ENCODE measurements around the gene LRRC56. TPM values are rescaled to one million over a fixed set of nuclear protein-coding genes. Genes with fewer than 3 reads are reported as not detected.
A peak's percentile ranks its signal among the peaks of the same experiment; 100 is the strongest.

The LRRC56 gene
- total RNA-seq, 8 experiments from 2014 or later, result 0.75 to 7.6 (median 1.8) TPM

DNA sequence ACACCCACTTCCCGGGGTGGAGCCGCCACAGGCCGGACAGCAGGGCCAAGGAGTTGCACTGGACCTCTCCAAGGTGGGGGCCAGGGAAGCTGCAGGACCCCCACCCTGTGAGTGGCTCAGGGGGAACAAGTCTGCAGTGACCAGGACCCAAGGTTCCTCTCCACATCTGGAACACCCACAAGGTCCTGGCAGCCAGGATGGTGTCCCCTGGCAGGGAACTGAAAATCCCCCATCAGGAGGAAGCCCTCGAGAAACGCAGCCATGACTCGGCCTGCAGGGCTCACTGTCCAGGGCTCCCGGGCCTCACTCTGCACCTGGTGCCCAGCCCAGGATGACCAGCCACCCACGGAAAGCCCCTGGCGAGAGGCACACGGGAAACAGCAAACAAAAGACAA is 41.8 kb upstream of the LRRC56 start:
- Histone ChIP-seq H3K4me1 (replicated peaks in 1 of 2) (no peaks in the 10 kb centered on the region), H3K27ac (no peak overlapping the region), H3K4me3 (no peak overlapping the region)
- WGBS, 10 experiments, result 57 to 100% (median 90%) methylated on average over 2 to 7 of the region's 10 CpGs; no CpG with 5 or more reads in 2 of the 10 experiments
- peak in 1 of 8 experiments; percentile 1 for ATAC-seq (replicated peaks in 6 of 8)
- in situ Hi-C loops (cut with MboI; ENCODE audit: low pct_unique_long_range_greater_than_20kb in 2 of 9, low sequenced_read_pairs in 9 of 9, unreplicated experiment in 9 of 9), result no loop called here

DNA sequence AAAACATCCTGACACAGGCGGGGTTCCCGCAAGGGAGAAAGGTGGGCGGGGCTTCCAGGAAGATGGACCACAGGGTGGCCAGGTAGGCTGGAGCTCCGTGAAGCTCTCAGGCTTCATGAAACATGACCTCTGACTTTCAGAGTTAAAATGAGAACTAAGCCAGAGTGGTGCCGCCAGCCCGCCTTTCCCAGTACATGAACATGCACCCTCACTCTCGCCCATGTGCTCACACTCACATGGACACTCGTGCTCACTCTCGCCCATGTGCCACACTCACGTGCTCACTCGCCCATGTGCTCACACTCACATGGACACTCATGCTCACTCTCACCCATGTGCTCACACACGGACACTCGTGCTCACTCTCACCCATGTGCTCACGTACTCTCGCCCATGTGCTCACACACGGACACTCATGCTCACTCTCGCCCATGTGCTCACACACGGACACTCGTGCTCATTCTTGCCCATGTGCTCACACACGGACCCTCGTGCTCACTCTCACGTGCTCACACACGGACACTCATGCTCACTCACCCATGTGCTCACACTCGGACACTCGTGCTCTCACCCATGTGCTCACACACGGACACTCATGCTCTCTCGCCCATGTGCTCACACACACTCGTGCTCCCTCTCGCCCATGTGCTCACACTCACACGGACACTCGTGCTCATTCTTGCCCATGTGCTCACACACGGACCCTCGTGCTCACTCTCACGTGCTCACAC is 40.3 kb upstream of the LRRC56 start:
- 60 to 100% (median 98%) methylated on average over 1 to 23 of the region's 34 CpGs; no CpG with 5 or more reads in 1 of the 10 experiments for WGBS, 10 experiments
- H3K27ac ChIP-seq, result no peak overlapping the region
- no peaks in the 10 kb centered on the region for H3K4me1 ChIP-seq (replicated peaks in 1 of 2)
- no peak overlapping the region for H3K4me3 ChIP-seq
- in situ Hi-C loops (cut with MboI; ENCODE audit: low pct_unique_long_range_greater_than_20kb in 2 of 9, low sequenced_read_pairs in 9 of 9, unreplicated experiment in 9 of 9), result no loop called here
- no peak for ATAC-seq (replicated peaks in 6 of 8)

DNA sequence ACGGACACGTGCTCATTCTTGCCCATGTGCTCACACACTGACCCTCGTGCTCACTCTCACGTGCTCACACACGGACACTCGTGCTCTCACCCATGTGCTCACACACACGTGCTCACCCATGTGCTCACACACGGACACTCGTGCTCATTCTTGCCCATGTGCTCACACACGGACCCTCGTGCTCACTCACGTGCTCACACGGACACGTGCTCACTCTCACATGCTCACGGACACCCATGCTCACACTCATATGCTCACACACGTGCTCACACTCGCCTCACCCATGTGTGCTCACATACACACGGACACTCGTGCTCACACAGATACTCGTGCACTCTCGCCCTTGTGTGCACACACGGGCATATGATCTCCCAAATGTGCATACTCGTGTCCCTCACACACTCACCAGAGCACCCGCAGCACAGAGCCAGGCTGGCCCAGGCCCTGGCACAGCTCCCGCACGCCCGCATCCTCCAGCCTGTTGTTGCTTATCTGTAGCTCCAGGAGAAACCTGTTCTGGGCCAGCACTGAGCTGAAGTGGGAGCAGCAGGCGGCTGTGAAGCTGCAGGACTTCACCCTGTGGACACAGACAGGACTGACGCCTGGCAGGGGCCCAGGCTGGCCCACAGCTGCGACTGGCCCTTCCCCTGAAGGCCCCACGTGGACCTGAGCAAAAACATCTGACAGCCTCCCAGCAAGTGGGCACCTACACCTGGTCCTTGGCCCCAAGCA is 39.6 kb upstream of the LRRC56 start:
- Histone ChIP-seq H3K4me1 (replicated peaks in 1 of 2) (no peaks in the 10 kb centered on the region), H3K27ac (no peak overlapping the region), H3K4me3 (no peak overlapping the region)
- in situ Hi-C loops (cut with MboI; ENCODE audit: low pct_unique_long_range_greater_than_20kb in 2 of 9, low sequenced_read_pairs in 9 of 9, unreplicated experiment in 9 of 9), result no loop called here
- ATAC-seq (replicated peaks in 6 of 8), result no peak
- 95 to 100% (median 100%) methylated on average over 2 to 16 of the region's 31 CpGs for WGBS, 10 experiments

DNA sequence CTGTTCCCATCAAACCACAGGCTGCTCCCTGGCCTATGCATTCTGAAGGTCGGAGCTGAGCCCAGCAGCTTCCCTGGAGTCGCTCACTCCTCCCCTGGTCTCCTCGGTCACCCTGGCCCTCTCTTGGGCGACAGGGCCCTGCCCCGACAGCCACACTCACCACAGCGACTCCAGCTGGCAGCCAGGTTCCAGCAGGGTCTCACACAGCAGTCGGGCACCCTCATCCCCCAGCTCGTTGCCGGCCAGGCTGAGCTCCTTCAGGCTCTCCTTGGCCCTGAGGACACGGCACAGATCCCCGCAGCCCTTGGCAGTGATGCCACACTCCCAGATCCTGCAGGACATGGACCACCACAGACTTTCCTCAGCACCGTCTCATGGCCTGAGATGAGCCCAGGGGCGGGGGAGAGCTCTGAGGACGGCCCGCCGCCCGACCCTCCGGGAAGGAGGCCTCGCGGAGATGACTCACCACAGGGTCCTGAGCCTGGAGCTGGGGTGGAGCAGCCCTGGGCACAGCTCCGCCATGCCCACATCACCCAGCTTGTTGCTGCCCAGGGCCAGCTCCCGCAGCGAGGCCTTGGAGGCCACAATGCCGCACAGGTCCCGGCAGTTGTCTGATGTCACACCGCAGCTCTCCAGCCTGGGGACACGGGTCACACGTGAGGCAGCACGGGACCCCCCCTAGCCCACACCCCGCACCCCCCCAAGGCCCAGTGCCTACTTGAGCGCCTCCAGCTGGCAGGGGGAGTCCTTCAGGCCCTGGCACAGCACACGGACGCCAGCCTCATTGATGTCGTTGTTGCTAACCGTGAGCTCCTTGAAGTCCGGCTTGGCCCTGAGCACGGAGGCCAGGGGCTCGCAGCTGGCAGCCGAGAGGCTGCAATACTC is 38.8 kb upstream of the LRRC56 start:
- in situ Hi-C loops (cut with MboI; ENCODE audit: low pct_unique_long_range_greater_than_20kb in 2 of 9, low sequenced_read_pairs in 9 of 9, unreplicated experiment in 9 of 9), result no loop called here
- Histone ChIP-seq H3K4me3 (no peak overlapping the region), H3K27ac (no peak overlapping the region), H3K4me1 (replicated peaks in 1 of 2) (no peaks in the 10 kb centered on the region)
- no peak for ATAC-seq (replicated peaks in 6 of 8)
- 93 to 100% (median 96%) methylated on average over 1 to 8 of the region's 39 CpGs; no CpG with 5 or more reads in 5 of the 10 experiments for WGBS, 10 experiments

DNA sequence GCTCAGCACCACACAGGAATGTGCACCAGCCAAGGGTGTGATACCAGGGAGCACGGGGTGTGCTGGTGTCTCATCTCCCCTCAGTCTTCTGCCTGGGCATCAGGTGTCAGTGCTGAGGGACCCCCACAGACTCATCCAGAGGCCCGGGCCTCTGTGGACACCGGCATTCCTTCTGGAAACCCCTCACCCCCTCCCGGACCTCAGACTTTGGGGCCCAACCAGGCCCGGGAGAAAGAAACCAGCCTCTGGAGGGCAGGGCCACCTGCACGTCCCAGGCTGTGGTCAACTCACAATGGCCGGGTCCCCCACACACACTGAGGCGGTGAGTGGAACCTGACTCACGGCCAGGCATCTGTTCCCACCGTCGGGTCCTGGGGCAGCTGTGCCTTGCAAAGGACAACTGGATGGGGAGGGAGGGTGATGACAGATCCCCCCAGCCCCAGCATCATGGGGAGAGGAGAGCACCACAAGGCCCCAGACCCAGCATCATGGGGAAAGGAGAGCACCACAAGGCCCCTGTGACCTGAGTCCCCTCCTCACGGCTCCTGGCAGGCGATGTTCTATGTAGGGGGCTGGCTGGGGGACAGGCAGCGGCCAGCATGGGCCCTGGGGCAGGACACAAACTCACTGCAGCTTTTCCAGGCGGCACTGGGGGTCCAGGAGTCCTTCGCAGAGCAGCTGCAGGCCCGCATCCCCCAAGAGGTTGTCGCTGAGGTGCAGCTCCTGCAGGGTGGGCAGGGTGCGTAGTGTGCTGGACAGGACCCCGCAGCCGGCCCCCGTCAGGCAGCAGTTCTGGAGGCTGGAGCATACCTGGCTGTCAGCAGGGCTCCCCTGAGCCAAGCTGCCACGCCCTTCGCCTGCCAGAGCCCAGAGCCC is 37.9 kb upstream of the LRRC56 start:
- 87 to 100% (median 100%) methylated on average over 1 to 10 of the region's 24 CpGs; no CpG with 5 or more reads in 5 of the 10 experiments for WGBS, 10 experiments
- Histone ChIP-seq H3K4me3 (no peak overlapping the region), H3K27ac (no peak overlapping the region), H3K4me1 (replicated peaks in 1 of 2) (peaks cover 0 to under 1% of the 10 kb centered on the region in 2 donors)
- in situ Hi-C loops (cut with MboI; ENCODE audit: low pct_unique_long_range_greater_than_20kb in 2 of 9, low sequenced_read_pairs in 9 of 9, unreplicated experiment in 9 of 9), result no loop called here
- ATAC-seq (replicated peaks in 6 of 8), result no peak

DNA sequence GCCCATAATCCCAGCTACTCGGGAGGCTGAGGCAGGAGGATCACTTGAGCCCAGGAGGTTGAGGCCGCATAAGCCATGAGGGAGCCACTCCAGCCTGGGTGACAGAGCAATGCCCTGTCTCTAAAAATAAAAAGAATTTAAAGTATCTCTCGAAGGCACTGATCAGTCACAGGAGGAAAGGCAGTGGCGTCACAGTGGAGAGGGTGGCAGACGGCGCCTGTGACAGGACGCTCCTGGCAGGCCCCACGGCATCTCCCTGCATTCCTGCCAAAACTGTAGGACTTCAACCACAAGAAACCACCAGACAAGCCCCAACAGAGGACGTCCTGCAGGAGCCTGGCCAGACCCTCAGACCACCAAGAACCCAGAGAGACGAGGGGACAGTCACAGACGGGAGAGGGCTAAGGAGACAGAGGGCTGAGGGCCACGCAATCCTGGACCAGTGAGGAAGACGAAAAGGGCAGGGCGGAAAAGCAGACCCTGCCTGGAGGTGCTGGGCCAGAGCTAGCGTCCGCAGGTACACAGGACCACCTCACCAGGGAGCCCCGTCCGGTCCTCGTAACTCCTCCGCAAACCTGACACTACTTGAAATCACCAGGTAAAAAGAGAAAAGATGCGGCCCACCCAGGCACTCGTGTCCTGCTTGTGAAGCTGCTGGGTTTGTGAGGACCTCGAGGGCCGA is 36.2 kb upstream of the LRRC56 start:
- WGBS, 10 experiments, result 82 to 100% (median 100%) methylated on average over 2 to 9 of the region's 24 CpGs; no CpG with 5 or more reads in 4 of the 10 experiments
- in situ Hi-C loops (cut with MboI; ENCODE audit: low pct_unique_long_range_greater_than_20kb in 2 of 9, low sequenced_read_pairs in 9 of 9, unreplicated experiment in 9 of 9), result no loop called here
- Histone ChIP-seq H3K27ac (no peak overlapping the region), H3K4me3 (no peak overlapping the region), H3K4me1 (replicated peaks in 1 of 2) (peaks cover 13 to 14% of the 10 kb centered on the region in 2 donors)
- ATAC-seq (replicated peaks in 6 of 8), result no peak

DNA sequence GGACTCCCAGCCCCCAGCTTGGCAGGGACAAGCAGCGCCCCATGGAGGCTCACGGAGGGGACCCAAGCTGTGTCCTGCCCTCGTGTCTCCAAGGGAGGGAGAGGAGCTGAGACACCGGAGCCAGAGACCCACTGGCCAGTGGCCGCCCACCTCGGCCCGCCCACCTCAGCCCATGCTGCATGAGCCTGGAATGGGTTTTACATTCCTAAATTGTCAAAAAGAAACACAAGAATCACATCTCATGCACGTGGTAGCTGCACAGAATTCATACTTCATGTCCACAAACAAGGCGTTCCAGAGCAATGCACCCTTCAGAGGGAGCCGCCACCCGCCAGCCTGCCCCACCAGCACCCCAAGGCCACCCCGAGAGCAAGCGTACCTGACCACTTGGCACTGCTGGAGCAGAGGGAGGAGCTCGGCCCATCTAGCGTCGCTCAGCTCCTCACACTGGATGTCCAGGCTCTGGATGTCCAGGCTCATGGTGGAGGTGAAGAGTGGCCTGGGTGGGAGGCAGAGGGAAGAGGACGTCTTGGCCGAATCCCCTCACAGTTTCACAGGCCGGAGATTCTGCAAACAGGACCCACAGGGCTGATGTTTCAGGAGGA is 35.5 kb upstream of the LRRC56 start:
- H3K27ac ChIP-seq, result no peak overlapping the region
- no peak overlapping the region for H3K4me3 ChIP-seq
- in situ Hi-C loops (cut with MboI; ENCODE audit: low pct_unique_long_range_greater_than_20kb in 2 of 9, low sequenced_read_pairs in 9 of 9, unreplicated experiment in 9 of 9), result no loop called here
- 92 to 100% (median 98%) methylated on average over 2 to 6 of the region's 19 CpGs; no CpG with 5 or more reads in 6 of the 10 experiments for WGBS, 10 experiments
- no peak for ATAC-seq (replicated peaks in 6 of 8)
- H3K4me1 ChIP-seq (replicated peaks in 1 of 2), result peaks cover 13 to 14% of the 10 kb centered on the region in 2 donors

DNA sequence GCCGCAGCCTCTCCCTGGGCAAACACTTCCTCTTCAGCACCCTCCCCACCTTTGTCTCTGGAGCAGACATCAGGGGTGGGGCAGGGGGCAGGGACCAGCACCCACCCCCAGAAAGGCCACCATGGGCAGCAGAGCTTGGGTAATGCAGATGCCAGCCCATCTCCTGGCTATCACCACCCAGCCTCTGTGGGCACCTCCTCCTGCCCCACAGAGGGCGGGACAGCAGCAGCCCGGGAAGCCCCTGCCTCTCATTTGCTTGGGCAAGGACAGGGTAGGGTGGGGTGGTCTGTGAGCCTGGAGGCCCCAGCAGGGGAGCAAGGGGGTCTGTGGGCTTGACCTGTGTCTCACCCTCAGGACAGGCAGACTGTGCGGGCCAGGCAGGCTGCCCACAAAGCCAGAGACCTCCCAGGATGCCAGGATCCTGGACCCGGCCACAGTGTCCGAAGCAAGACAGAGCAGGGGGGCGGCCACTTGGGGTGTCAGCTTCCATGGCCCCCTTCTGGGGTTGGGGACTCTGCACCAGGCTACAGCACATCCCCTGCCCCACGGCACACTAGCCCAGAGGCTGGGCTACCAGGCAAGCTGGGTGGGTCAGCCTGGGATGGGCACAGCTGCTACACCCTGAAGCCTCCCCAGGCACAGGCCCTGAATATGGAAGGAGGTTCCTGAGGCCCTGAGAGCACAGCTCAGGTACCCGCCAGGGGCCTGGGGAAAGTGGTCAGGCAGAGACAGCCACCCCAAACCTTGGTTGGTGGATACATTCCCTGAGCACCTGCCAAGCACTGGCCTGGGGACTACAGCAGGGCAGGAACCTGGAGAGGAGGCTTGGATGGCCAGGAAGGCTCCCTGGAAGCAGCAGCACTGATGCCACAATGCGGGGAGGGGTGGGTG is 34.8 kb upstream of the LRRC56 start:
- H3K27ac ChIP-seq, result no peak overlapping the region
- ATAC-seq (replicated peaks in 6 of 8), result no peak
- H3K4me1 ChIP-seq (replicated peaks in 1 of 2), result peaks cover 13 to 14% of the 10 kb centered on the region in 2 donors
- WGBS, 10 experiments, result 40 to 100% methylated on average over 2 to 3 of the region's 10 CpGs; no CpG with 5 or more reads in 8 of the 10 experiments
- H3K4me3 ChIP-seq, result no peak overlapping the region
- in situ Hi-C loops (cut with MboI; ENCODE audit: low pct_unique_long_range_greater_than_20kb in 2 of 9, low sequenced_read_pairs in 9 of 9, unreplicated experiment in 9 of 9), result no loop called here

DNA sequence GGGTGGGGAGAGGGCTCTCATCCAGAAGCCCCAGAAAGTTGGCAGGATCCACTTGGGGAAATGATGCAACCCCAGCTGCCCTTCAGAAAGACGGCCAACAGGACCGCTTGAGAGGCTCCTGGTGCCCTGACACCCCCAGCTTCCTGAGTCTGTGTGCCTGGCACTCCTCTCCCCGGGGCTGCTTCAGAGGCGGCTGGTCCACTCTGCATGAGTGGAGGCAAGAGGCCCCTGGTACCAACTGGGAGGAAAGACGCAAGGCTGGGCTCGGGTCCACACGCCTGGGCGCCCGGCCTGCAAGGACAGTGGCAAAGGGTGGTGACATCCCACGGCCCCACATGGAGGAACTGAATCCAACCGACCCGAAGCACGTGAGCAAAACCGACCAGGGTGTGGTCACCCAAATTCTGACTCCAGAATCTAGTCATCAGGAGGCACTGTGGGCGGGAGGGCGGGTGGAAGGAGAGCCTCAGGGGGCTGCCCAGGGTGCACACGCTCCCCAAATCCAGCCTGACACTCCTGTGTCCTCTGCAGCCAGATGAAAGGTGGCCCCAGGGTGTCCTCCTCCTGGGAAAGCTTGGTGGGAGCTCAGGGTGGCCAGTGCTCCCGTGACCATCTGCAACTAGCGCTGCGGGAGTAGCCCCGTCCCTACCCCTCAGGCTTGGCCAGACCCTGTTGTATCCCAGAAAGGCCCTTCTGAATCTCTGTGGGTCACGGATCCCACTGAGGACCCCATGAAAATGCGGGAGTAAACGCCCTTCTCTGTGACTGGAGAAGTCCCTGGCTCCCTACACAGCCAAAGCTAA is 33.9 kb upstream of the LRRC56 start:
- in situ Hi-C loops (cut with MboI; ENCODE audit: low pct_unique_long_range_greater_than_20kb in 2 of 9, low sequenced_read_pairs in 9 of 9, unreplicated experiment in 9 of 9), result no loop called here
- 8 to 100% (median 88%) methylated on average over 2 to 3 of the region's 24 CpGs; no CpG with 5 or more reads in 5 of the 10 experiments for WGBS, 10 experiments

More for the DNA sequence above, 33.9 kb upstream of the LRRC56 start:
- peaks cover 17 to 18% of the 10 kb centered on the region in 2 donors for H3K4me1 ChIP-seq (replicated peaks in 1 of 2)
- peak in 2 of 8 experiments; percentile 0 to 1 for ATAC-seq (replicated peaks in 6 of 8)
- no peak overlapping the region for H3K4me3 ChIP-seq
- H3K27ac ChIP-seq, result no peak overlapping the region

Measured in motor neuron (in vitro differentiated cells).